ENCODE measurements around the gene RAD17.

GRCh38 chr5:69374911-69375446 is 5.4 kb downstream of the RAD17 start:
- TF ChIP-seq, protein P1, sequence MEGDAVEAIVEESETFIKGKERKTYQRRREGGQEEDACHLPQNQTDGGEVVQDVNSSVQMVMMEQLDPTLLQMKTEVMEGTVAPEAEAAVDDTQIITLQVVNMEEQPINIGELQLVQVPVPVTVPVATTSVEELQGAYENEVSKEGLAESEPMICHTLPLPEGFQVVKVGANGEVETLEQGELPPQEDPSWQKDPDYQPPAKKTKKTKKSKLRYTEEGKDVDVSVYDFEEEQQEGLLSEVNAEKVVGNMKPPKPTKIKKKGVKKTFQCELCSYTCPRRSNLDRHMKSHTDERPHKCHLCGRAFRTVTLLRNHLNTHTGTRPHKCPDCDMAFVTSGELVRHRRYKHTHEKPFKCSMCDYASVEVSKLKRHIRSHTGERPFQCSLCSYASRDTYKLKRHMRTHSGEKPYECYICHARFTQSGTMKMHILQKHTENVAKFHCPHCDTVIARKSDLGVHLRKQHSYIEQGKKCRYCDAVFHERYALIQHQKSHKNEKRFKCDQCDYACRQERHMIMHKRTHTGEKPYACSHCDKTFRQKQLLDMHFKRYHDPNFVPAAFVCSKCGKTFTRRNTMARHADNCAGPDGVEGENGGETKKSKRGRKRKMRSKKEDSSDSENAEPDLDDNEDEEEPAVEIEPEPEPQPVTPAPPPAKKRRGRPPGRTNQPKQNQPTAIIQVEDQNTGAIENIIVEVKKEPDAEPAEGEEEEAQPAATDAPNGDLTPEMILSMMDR (IDR thresholded peaks at IDR 0.05) = no peak
- TF ChIP-seq ZFX (IDR thresholded peaks at IDR 0.05; ENCODE audit: borderline replicate concordance) = no peak

Measured in 22Rv1 (cell line).